GM12878 (cell line): ENCODE results near the gene DNAH9. TPM values are rescaled to one million over a fixed set of nuclear protein-coding genes. Genes with fewer than 3 reads are reported as not detected.

Source experiments
- ATAC-seq: fragments of 200-7000 bp; cut with Tn5 transposase; 3 replicates; pipeline ENCODE4 v1.9.1; 2020; ENCODE audit warnings: mild to moderate bottlenecking, moderate library complexity
- BruUV-seq: library from RNA; stranded (reverse); fragments of 400-500 nt; replicated peaks from 2 replicates; lab custom pipeline; 2021; lab: Mats Ljungman, UMichigan
- CTCF ChIA-PET: fragments of 300-600 bp; sonication (Branson Sonifier 250); formaldehyde crosslinking; extraction: SDS; loops from one replicate; lab custom pipeline; 2021; ENCODE audit warnings: inconsistent platforms; lab: Yijun Ruan, JAX
- POLR2A ChIA-PET: fragments of 350-600 bp; formaldehyde crosslinking; extraction: SDS; loops from one replicate; lab custom pipeline; 2021; ENCODE audit warnings: inconsistent platforms; lab: Charles Lee
- RAD21 ChIA-PET: fragments of 300-600 bp; sonication (Branson Sonifier 250); formaldehyde crosslinking; loops from one replicate; lab custom pipeline; 2023; ENCODE audit warnings: antibody characterized with exemption; ENCODE audit not compliant: unreplicated experiment; lab: Charles Lee
- SMC1A ChIA-PET: fragments of 300-600 bp; sonication (Branson Sonifier 250); formaldehyde crosslinking; loops from one replicate; lab custom pipeline; 2023; ENCODE audit not compliant: unreplicated experiment, uncharacterized antibody; lab: Charles Lee
- DNase-seq: peaks from one replicate; pipeline ENCODE4 v3.0.0-alpha.2; 2011; ENCODE audit warnings: low read depth, low spot score
- FAIRE-seq: peaks from 3 replicates; lab custom pipeline; 2011; peaks lifted over from hg19 to GRCh38; lab: Jason Lieb, UNC
- H2AFZ ChIP-seq: 2 replicates; pipeline ENCODE4 v1.6.0; 2011; ENCODE audit warnings: low read depth, low read length, control low read depth; ENCODE audit not compliant: control insufficient read depth
- H3K27ac ChIP-seq: 2 replicates; pipeline ENCODE4 v1.5.1; 2011; ENCODE audit warnings: control low read depth; ENCODE audit not compliant: control insufficient read depth, insufficient read depth
- H3K27me3 ChIP-seq, 2 experiments: replicated peaks in 1 of 2; 2 replicates each; pipeline versions ENCODE4 v1.6.0 to v1.6.1; 2011; ENCODE audit warnings: low read length in 1 of 2; ENCODE audit not compliant: control insufficient read depth in 2 of 2, insufficient read depth in 2 of 2
- H3K36me3 ChIP-seq, 2 experiments: 2 replicates each; pipeline ENCODE4 v1.5.1; 2011; ENCODE audit warnings: low read length in 1 of 2; ENCODE audit not compliant: control insufficient read depth in 2 of 2, insufficient read depth in 2 of 2
- H3K4me1 ChIP-seq: 2 replicates; pipeline ENCODE4 v1.6.1; 2011; ENCODE audit warnings: mild to moderate bottlenecking, low read length, moderate library complexity, mixed read lengths; ENCODE audit not compliant: control insufficient read depth, insufficient read depth
- H3K4me2 ChIP-seq: 2 replicates; pipeline ENCODE4 v1.6.0; 2011; ENCODE audit warnings: control low read depth; ENCODE audit not compliant: control insufficient read depth, insufficient read depth
- H3K4me3 ChIP-seq: fragments of 200-600 bp; sonication (generic); 2 replicates; pipeline ENCODE4 v1.5.1; 2016
- H3K79me2 ChIP-seq: 2 replicates; pipeline ENCODE4 v1.6.0; 2011; ENCODE audit warnings: low read length; ENCODE audit not compliant: control insufficient read depth, insufficient read depth
- H3K9ac ChIP-seq: 2 replicates; pipeline ENCODE4 v1.8.0; 2011; ENCODE audit warnings: low read length, control low read depth, mixed read lengths; ENCODE audit not compliant: control insufficient read depth, insufficient read depth
- H3K9me3 ChIP-seq: replicated peaks from 3 replicates; pipeline ENCODE4 v1.5.1; 2011; ENCODE audit warnings: mild to moderate bottlenecking, low read length; ENCODE audit not compliant: control insufficient read depth, insufficient read depth
- H4K20me1 ChIP-seq: 2 replicates; pipeline ENCODE4 v1.6.0; 2011; ENCODE audit not compliant: control insufficient read depth, insufficient read depth
- CBFB ChIP-seq: IDR thresholded peaks from 2 replicates; pipeline ENCODE4 v1.6.1; 2016; ENCODE audit warnings: antibody characterized with exemption, low read depth
- E2F4 ChIP-seq: IDR thresholded peaks from 2 replicates; pipeline ENCODE4 v1.6.1; 2012; ENCODE audit warnings: low read depth, low read length, improper control_type of control experiment
- HDAC2 ChIP-seq: fragments of 200-600 bp; sonication (generic); IDR thresholded peaks from 2 replicates; pipeline ENCODE4 v1.6.1; 2017
- HDAC6 ChIP-seq: fragments of 200-600 bp; sonication (generic); IDR thresholded peaks from one replicate; pipeline ENCODE4 v1.8.0; 2017; ENCODE audit warnings: antibody characterized with exemption; ENCODE audit not compliant: unreplicated experiment
- MTA2 ChIP-seq: fragments of 450-650 bp; IDR thresholded peaks from 2 replicates; pipeline ENCODE4 v1.6.1; 2016; ENCODE audit warnings: low read depth, mild to moderate bottlenecking, moderate library complexity
- MTA3 ChIP-seq: IDR thresholded peaks from 2 replicates; pipeline ENCODE4 v1.6.1; 2012; ENCODE audit warnings: low read length, inconsistent platforms, borderline replicate concordance
- POLR2AphosphoS2 ChIP-seq: IDR thresholded peaks from 2 replicates; pipeline ENCODE4 v1.6.1; 2011; ENCODE audit warnings: low read depth, mild to moderate bottlenecking, low read length, improper control_type of control experiment, moderate library complexity
- SIN3A ChIP-seq: IDR thresholded peaks from 2 replicates; pipeline ENCODE4 v1.6.1; 2012; ENCODE audit warnings: low read depth, low read length, improper control_type of control experiment
- TCF3 ChIP-seq: IDR thresholded peaks from 2 replicates; pipeline ENCODE4 v1.6.1; 2012; ENCODE audit warnings: low read depth, mild to moderate bottlenecking, low read length, borderline replicate concordance; ENCODE audit not compliant: insufficient read depth
- TCF7 ChIP-seq: IDR thresholded peaks from 2 replicates; pipeline ENCODE4 v1.6.1; 2014; ENCODE audit warnings: antibody characterized with exemption, borderline replicate concordance
- WRNIP1 ChIP-seq: IDR thresholded peaks from 2 replicates; pipeline ENCODE4 v1.6.1; 2011; ENCODE audit warnings: low read depth, low read length, improper control_type of control experiment, borderline replicate concordance
- ZBTB40 ChIP-seq: fragments of 450-650 bp; IDR thresholded peaks from 2 replicates; pipeline ENCODE4 v1.6.1; 2016; ENCODE audit warnings: mild to moderate bottlenecking, moderate library complexity, borderline replicate concordance
- ZSCAN29 ChIP-seq: fragments of 450-650 bp; IDR thresholded peaks from 2 replicates; pipeline ENCODE4 v1.6.1; 2017; ENCODE audit warnings: mild to moderate bottlenecking, moderate library complexity
- WGBS: methylation state at CpG from one replicate; pipeline ENCODE4 v1.1.6; 2016; ENCODE audit warnings: low lambda C conversion rate; ENCODE audit not compliant: insufficient replicate concordance, insufficient coverage; ENCODE audit errors: missing lambda C conversion rate; 5-methylcytosine and 5-hydroxymethylcytosine counted together
- in situ Hi-C: fragments of 300-500 bp; cut with MboI; formaldehyde crosslinking; loops from 9 replicates; pipeline ENCODE4 v1.14.3; 2018; ENCODE audit warnings: mixed read lengths
- intact Hi-C: fragments of 100-400 bp; cut with micrococcal nuclease; formaldehyde crosslinking; loops from one replicate; pipeline ENCODE4 v1.14.2; 2022; ENCODE audit not compliant: unreplicated experiment
- polyA plus RNA-seq, 11 experiments: library from polyadenylated mRNA; depleted of rRNA in 4 of 11; unstranded in 6 of 11; stranded (reverse) in 5 of 11; fragments of >200 nt; fragmentation: Nextera tagmentation in 4 of 11; fragmentation: Illumina TruSeq in 1 of 11; extraction: Ambion mirVana in 4 of 11; extraction: Trizol in 1 of 11; gene quantifications; 1 replicate in 1 of 11; 2 replicates in 10 of 11; pipeline versions ENCODE4 v1.2.1 to v1.2.3, GENCODE V29; 2011 to 2016; ENCODE audit warnings: inconsistent platforms in 2 of 11, missing spikeins in 2 of 11, low read depth in 1 of 11
- total RNA-seq, 4 experiments: library from RNA; depleted of rRNA in 3 of 4; stranded (reverse); fragments of >200 nt in 3 of 4; fragmentation: Illumina TruSeq in 1 of 4; extraction: Trizol in 1 of 4; gene quantifications; 2 replicates each; pipeline versions ENCODE4 v1.2.1 to v1.2.3, GENCODE V29; 2013 to 2021

The DNAH9 gene
- total and polyA plus RNA-seq, 10 of the 15 experiments (the other 5 are each of a cell fraction or from before 2014, with no cell fraction given) = 0.10 to 0.40 (median 0.19) TPM; not detected in 7

- Histone ChIP-seq H3K27ac (no peak overlapping the region), H3K36me3 (no peaks in the 10 kb centered on the region)
- RAD21 ChIA-PET = no interaction called here
Measured at GRCh38 chr17:11618861-11619566, 20.7 kb downstream of the DNAH9 start.

More at GRCh38 chr17:11618861-11619566, 20.7 kb downstream of the DNAH9 start:
- no peak overlapping the region for H2AFZ ChIP-seq
- ChIA-PET POLR2A (no interaction called here), SMC1A (no interaction called here), CTCF (interaction anchor here (0.7 kb wide), 1 partner anchor 28 kb away, joined by 3 read pairs; no protein-coding TSS in a partner anchor)
- ATAC-seq (no peak), DNase-seq (no peak), FAIRE-seq (no peak)
- H3K79me2 ChIP-seq = no peaks in the 10 kb centered on the region
- H4K20me1 ChIP-seq = no peaks in the 10 kb centered on the region
- 39% methylated on average over 8 of the region's 8 CpGs for WGBS
- no peak overlapping the region for H3K4me3 ChIP-seq
- H3K4me2 ChIP-seq = no peak overlapping the region
- no peak overlapping the region for H3K9ac ChIP-seq
- BruUV-seq = no TSS peak
- no peaks in the 10 kb centered on the region for H3K27me3 ChIP-seq
- no peaks in the 10 kb centered on the region; the same call in 2 of the 3 replicates for H3K9me3 ChIP-seq
- in situ Hi-C loops (no loop called here), intact Hi-C loops (no loop called here)
- H3K4me1 ChIP-seq = no peaks in the 10 kb centered on the region
- TF ChIP-seq CBFB (no peak), ZBTB40 (no peak), MTA3 (no peak), HDAC6 (no peak), E2F4 (no peak), WRNIP1 (no peak), POLR2AphosphoS2 (no peak), TCF7 (no peak), MTA2 (no peak), SIN3A (no peak), TCF3 (no peak), ZSCAN29 (no peak), HDAC2 (no peak)
